ENCODE data around the gene MPRIP.

Gene MPRIP

DNA sequence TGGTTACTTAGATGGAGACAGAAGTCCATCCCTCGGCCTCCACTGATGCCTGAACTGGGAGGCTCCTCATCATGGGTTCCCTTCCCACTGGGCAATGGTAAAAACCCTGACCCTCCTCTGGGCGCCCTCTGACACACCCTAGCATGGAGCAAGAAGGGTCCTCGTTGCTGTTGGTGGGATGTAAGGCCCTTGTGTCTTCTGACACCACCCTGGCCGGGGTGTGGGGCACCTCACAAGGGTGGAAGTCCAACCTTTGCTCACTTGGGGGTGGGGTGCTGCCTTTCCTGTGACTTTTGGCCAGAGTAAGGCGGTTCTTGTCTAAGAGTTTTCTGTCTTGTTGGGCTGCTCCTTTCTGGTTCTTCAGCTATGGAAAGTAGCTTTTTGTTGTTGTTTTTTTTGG lies 28.7 kb downstream of the MPRIP start:
- no peak for DNase-seq (ENCODE audit: low read depth)

DNA sequence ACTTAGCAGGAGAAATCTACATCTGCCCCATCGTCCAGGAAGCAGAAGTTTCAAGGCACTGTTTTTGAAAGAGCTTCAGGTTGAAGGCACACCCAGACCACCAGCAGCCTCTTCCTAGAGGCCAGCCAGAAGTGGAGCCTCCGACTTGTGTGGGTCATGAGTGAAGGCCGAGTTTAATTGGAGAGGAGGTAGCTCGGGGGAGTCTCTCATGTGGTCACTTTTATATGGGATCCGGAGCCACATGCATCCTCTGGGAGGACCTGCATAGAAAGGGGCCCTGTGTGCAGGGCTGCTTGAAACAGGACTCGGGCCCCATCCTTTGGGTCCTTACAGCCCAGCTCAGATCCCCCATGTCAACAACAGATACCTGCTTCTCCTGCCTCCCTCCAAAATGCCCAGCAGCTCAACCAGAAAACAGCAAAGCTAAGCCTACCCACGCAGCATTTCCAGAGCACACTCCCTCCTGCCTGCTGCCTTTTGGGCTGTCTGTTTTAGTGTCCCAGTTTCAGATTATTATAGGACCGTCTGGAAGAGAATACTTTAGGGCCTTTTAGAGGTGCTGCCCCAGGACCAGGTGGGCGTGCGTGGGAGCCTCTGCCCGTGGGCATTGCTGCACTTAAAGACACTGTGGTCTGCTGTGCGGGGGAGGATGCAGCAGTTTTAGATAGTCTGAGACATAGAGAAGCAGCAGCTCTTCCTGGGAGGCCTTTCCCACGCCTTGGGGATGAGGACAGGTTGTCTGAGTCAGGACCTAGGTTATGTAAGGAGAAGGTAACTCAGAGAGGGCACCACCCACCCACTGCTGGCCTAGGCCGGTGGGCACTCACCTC lies 29.5 kb downstream of the MPRIP start:
- DNase-seq (ENCODE audit: low read depth), result no peak

DNA sequence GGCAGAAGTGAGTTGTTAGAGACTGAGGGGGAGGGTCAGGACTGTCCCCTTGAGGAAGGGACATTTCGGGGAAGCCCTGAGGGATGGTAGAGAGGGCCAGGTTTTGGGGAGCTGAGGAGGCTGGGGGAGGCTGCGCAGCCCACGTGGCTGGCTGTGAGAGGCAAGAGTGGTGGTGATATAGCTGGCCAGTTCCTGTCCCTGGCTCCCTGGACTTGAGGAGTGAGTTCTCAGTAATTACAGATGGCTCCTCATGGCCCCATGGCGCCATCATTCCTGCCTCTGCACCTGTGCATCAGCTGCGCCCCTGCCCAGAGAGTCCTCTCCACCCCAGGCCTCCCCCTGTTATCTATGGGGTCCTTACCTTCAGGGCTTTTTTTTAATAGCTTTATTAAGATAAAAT lies 30.3 kb downstream of the MPRIP start:
- DNase-seq (ENCODE audit: low read depth), result no peak

DNA sequence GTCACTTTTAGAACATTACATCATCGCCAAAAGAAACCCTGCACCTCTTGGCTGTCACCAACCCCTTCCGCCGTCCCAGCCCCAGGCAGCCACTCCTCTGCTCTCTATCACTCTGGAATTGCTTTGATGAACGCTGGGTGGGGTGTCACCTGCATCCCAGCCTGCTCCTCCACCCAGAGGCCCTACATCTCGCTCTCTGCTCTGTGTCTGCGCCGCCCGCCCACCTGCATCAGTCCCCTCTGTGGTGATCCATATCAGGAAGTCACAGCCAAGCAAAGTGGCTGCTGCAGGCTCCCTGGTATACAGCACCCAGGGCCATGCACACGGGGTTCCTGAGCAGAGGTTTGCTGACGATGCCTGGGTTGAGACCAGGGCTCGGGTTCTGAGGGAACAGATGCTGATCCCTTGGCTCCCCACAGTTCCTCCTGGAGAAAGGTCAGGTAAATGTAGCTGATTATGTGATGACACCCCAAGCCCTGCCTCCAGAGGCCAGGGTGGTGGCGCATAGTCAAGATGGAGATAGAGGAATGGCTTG lies 30.8 kb downstream of the MPRIP start:
- DNase-seq (ENCODE audit: low read depth), result no peak

DNA sequence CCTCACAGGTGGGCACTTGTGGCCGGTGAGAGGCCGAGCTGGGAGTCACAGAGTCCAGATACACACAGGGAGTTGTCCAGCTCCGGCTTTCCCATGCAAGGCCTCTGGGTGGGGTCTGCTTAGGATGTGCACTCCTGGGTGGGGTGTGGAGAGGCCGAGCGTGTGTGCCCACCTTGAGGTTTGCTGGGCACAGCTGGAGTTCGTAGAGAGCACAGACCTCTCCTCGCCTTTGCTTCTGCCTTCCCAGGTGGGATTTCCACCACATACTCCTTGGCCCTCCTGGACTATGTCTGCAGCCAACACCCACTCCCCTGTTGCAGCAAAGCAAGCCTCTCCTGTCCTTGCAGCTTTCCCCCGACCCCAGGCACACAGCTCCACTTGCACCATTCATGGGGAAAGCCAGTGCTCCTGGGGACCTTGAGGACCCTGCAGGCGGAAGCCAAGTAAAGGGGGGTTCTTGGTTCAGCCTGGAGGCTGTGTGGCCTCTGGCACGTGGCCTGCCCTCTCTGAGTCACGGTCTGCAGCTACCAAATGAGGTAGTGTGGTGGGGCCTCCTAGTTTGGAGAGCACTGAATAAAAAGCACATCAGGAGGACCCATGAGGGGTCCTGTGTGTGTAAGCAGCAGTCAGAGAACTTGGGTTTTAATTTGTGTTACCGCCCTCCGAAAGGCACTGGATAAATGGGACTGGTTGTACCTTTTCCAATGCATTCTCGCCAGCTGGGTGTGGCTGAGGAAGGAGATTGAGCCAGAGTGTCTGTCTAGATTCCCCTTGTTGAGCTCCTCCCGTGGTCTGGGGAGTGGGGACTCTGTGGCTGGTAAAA lies 31.5 kb downstream of the MPRIP start:
- DNase-seq (ENCODE audit: low read depth), result no peak

DNA sequence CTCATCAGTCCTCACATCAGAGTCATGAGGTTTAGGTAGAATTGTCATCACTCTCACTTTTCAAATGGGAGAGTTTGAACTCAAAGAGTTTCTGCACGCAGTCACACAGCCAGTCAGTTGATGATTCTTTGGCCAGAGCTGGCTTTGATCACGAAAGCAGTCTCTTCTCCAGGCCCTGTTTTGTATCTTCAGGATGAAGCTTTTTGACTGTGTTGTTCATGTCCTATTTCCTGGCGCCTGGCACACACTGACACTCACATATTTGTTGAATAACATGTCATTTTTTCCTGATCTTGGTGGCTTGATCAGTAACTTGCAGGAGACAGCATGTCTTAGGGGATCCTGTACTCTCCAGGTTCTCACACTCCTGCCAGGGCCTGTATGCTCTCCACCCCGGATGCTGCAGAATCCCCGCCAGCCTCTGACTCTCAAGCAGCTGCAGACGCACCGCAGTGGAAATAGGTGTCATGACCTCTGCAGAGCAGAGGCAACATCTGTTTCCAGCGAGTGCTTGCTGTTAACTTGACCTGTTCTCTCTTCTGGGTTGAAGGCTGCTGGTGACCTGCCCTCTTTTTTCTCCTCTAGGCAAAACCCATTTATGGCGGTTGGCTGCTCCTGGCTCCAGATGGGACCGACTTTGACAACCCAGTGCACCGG lies 33.0 kb downstream of the MPRIP start:
- peak; percentile 47 for DNase-seq (ENCODE audit: low read depth)

DNA sequence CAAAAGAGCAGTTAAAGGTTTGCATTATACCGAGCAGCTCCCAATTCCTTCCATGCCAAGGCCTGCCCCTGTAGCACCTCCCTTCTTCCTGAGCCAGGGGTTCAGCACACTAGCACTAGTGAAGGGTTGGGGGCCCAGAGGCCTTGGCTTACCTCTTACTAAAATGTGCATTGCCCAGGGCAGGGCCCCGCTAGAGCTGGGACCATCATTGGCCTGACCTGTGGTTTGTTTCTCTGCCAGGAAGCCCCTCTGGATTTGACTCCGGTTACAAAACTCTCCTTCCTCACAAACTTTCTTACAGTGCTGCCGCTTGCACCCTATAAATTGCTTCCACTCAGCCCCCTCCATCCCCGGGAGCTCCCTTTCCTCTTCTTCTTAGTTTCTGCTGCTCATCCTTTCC lies 33.8 kb downstream of the MPRIP start:
- no peak for DNase-seq (ENCODE audit: low read depth)

DNA sequence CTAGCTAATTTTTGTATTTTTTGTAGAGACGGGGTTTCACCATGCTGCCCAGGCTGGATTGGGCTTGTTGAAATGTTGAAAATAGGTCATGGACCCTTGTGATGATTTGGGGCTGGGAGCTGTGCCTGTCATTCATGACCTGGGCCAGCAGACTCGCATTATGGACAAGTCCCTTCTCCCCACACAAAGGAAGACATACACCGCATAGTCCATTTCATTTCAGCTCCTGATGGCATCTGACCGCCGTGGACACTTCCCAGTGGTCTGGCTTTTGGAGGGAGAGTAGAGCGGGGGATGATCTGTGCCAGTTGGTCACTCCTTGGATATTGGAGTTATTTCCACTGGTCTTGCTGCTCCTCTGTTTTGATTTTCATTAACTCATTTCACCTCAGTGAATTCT lies 34.8 kb downstream of the MPRIP start:
- DNase-seq (ENCODE audit: low read depth), result no peak

DNA sequence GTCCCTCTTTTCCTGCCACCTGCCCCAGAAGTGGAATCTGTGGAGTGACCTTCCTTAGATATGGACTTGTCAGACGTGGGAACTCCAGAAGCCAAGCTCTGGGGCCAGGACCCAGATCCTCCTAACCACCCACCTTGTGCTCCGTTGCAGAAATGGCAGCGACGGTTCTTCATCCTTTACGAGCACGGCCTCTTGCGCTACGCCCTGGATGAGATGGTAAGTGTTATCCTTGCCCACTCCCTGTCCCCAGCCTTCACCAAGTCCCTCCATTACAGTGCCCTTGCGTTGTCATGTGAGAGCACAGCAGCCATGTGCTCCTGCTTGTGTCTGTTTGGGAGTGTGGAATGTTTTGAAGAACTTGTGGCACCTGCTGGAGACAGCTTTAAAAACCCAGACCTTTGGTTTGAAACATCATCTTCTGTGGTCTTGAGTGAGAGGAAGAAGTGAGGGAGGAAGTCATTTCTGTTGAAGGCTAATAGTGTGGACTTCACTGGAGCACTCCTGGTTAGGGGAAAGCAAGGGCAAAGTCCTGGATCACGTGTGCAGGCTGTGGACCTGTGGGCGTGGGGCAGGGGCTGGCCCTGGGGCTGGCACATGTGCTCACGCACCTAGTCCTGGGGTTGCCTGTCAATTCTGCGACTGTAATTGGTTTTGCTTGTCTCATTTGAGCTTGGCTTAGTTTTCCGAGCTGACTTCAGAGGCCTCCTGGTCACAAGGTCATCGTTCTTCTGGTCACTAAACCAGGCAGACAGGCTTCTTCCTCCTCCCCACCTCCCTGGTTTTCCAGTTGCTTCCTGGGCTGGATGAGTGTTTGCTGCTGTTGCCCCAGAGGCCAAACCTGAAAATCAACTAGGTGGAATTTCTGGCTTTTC lies 35.8 kb downstream of the MPRIP start:
- DNase-seq (ENCODE audit: low read depth), result no peak

DNA sequence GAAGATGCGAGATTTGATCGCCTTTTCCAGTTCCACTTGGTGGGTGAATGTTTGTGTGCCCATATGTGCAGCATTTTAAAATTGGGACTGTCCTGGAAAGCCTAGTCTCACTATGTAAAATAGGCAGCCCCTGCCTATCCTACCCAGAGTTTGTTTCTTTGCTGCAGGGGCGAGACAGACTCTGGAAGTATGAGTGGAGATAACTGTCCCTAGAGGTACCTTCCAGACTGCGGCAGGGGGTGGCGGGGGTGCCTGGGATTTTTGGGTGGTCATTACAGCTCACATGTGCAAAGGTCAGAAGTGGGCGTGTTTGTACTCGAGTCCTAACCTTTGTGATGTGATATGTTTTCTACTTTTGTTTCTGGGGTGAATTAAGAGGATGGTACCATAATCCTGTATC lies 36.6 kb downstream of the MPRIP start:
- DNase-seq (ENCODE audit: low read depth), result no peak

DNA sequence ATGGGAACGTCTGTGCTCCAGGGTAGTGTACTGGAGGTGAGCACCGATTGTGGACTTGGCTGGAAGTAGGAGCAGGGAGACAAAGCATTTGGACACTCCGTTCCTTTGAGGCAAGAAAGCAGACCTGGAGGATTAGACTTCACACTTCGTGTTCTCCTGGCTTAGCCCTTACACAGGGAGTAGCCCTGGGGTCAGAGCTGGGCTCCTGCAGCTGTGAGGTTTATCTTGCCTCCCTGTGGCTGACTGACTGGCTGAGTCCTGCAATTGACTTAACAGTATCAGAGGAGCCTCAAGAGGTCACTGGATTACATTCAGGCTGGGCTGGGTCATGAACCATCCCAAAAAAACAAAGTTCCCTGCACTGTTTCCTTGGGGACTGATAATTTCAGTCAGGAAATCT lies 37.1 kb downstream of the MPRIP start:
- no peak for DNase-seq (ENCODE audit: low read depth)

DNA sequence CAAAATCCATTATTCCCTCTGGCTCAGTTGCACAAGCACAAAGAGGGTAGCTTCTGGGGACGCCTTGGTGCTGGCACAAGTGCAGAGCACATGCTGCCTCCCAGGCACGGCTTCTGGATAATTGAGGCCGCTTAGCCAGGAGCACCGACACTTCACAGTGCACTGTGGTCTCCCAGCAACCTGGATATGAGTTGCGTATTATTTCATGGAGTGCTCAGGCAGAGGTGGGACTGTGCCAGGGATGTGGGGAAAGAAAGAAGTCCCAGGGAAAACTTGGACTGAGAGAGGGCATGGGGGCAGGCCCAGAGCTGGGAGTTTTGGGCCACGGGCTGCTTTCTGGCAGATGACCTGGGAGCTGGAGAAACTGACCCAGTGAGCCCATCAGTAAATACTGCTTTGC lies 37.5 kb downstream of the MPRIP start:
- DNase-seq (ENCODE audit: low read depth), result no peak

DNA sequence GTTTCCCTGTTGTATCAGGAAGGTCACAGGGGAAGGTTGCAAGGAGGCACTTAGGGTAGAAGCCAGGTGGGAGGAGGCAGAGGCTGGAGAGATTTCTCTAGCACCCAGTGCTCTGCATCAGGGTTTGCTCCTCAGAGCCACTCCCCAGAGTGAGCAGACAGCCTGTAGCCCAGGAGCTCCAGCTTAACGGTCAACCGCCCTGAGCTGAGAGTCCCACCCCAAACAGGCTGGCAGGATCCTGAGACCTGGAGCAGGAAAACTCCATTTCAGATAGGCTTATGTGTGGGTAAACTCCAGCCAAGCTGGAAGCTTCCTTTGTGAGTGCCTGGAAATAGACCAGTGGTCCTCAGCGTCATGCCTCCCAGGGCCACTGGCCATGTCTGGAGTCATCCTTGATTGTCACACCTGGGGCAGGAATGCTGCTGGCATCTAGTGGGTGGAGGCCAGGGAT lies 37.9 kb downstream of the MPRIP start:
- DNase-seq (ENCODE audit: low read depth), result no peak

DNA sequence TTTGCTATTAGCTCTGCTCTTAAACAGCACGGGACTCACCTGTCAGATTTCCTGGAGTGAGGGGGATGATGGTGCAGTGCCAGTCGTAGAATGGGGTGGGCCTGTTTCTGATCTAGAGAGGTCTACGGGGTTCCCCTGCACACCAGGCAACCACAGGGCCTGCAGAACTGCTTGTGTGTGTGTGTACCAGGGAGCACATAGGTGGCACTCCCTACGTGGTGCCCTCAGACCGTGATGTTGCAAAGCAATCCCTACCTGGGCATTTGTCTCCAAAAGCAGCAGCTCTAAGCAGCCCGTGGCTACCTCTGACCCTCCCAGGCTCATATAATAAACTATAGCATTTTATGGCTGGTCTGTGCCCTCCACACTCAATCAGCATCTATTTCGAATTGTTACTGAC lies 38.5 kb downstream of the MPRIP start:
- no peak for DNase-seq (ENCODE audit: low read depth)

DNA sequence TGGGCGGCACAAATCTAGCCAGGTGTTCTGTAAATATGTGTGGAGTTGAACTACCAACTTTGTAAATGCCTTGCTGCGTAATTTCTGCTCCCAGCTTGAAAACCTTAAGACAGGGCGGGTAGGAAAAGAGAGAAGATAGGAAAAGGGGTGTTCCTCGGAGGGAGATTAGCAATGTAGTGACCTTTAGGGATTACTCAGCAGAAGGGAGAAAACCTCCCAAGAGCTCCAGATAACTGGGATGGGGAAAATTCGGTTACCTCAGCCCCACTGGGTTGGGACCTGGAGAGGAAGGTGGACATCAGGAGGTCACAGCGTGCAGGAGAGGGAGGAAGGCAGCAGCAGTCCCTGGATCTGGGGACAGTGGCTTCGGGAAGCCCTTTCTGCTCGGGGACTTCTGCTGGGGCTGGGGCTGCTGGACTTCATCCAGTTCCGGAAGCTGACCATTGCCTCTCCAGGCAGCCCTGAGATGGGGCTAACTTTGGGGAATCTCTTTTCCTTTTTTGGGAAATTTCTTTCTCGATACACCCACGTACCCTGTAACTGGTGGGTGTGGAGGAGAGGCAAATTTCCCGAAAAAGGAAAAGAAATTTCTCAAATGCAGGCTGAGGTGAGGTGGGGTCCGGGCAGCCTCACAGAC lies 39.2 kb downstream of the MPRIP start:
- DNase-seq (ENCODE audit: low read depth), result no peak

DNA sequence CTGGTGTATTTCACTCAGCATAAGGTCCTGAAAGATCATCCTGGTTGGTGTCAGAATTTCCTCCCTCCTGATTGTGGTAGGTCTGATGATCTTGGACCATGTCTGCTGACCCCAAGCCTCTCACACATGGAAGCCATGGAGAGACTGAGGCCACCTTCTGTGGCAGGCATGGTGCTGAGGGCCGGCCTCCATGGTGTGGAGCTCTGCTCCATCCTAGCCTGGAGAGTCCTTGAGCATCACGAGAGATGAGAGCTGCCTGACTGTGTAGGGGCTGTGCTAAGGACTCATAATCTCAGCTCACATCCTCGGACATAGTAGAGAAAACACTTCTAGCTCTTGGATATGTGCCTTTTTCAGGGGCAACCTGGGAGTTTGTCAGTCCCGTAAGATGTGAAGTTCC lies 40.6 kb downstream of the MPRIP start:
- DNase-seq (ENCODE audit: low read depth), result no peak

DNA sequence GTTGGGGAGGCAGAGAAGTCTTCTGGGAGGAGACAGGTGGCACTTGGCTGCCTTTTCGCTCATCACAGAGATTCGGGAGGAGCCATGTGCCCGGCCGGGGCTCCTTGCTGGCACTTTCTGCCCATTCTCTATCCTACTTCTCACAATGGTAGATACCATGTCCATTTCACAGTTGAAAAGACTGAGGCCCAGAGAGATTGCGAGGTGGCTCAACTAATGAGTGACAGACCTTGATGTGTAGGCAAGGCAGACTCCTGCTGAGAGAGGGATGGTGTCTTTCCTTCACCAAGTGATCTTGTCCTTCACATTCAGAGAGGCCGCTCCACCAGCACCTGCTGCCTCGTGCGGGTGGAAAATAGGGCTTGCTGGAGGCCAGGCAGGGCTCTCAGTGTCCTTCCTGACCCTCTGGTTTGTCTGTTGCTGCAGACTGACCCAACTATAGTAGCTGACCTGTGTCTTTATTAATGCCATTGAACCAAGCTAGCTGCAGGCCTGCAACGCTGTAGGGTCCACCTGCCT lies 42.1 kb downstream of the MPRIP start:
- DNase-seq (ENCODE audit: low read depth), result no peak

DNA sequence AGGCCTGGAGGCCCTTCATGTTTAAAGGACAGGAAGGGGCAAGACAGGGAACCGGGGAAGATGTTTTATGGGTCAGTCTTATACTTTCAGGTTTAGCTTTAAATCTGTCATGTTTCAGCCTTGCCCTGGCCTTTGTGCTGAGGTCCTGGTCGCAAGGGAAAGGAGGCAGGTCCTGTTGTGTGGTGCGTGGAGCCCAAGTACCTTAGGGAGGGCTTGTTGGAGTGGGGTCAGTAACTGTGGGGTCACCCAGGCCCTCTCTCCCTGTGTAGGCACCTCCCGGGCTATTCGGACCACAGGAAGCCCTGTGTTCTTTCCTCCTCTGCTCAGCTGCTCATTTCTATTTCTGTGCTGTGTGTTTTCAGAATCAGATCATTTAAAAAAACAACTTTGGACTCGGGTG lies 42.7 kb downstream of the MPRIP start:
- no peak for DNase-seq (ENCODE audit: low read depth)

DNA sequence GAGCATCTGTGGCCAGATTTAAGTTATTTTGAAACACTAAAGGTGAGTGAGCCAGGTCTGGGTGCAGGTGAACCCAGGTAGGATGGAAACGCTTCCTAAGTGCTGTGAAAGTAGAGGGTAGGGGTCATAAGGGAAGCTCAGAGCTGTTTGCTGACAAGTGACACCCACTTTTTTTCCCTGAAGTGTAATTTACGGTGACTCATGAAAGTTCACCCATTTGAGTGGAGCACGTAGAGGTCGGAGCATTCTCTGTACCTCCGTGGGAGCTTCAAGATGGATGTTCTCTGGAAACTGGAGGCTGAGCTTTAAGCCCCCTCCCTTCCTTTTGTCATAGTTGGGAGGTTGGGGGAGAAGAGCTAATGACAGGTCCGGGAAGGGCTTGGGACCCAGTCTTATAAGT lies 44.3 kb downstream of the MPRIP start:
- DNase-seq (ENCODE audit: low read depth), result no peak

DNA sequence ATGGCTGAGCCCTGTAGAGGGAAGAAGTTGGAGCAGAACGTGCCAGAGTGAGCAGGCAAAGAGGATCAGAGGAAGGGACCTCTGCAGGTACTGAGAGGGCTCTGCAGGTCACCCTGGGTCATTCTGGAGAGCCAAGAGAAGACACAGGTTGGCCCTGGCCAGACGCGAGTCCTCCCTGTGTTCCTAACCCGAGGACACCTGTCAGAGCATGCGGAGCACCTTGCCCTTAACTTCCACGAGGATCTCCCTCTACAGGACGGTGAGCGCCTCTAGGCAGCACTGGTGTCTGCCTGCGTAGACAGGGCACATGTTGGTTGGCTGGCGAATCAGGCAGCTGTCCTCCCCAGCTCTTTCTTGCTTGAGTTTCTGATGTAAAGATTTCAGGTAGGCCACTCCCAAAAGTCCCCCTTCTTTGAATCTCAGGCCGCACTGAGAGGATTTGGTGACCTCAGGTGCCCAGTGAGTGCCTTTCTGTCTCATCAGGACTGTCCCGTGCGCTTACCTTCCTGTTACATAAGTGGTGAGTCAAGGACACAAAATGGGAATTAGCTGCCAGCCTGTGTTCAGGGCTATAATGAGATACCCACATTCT lies 45.3 kb downstream of the MPRIP start:
- no peak for DNase-seq (ENCODE audit: low read depth)

DNA sequence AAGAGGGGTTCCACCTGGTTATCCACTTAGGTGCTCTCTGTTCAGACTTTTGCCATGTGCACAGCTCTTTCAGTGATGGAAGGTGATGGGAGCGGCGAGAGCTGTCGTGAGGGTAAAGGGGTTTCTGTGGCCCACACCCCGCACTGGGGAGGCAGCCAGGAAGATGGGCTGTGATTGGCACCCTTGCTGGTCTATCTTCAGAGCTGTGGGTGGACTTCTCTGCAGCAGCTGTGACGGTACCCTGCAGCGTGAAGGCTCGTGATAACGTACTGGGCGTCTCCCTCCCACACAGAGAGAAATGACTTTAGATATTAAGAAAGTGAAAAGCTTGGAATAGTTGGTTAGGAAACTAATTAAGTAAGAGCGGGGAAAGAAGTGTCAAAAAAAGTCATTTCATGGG lies 45.8 kb downstream of the MPRIP start:
- DNase-seq (ENCODE audit: low read depth), result no peak
